HL-60 (cell line): ENCODE data around the gene INPP5E.

Source experiments
- GABPA ChIP-seq: IDR thresholded peaks from 2 replicates; pipeline ENCODE4 v1.6.1; 2012; ENCODE audit warnings: low read depth
- TF ChIP-seq, protein P1 (sequence below): IDR thresholded peaks from one replicate; pipeline ENCODE4 v1.5.1; 2011; ENCODE audit warnings: low read length, control low read depth, inconsistent platforms; ENCODE audit not compliant: insufficient read depth

DNA sequence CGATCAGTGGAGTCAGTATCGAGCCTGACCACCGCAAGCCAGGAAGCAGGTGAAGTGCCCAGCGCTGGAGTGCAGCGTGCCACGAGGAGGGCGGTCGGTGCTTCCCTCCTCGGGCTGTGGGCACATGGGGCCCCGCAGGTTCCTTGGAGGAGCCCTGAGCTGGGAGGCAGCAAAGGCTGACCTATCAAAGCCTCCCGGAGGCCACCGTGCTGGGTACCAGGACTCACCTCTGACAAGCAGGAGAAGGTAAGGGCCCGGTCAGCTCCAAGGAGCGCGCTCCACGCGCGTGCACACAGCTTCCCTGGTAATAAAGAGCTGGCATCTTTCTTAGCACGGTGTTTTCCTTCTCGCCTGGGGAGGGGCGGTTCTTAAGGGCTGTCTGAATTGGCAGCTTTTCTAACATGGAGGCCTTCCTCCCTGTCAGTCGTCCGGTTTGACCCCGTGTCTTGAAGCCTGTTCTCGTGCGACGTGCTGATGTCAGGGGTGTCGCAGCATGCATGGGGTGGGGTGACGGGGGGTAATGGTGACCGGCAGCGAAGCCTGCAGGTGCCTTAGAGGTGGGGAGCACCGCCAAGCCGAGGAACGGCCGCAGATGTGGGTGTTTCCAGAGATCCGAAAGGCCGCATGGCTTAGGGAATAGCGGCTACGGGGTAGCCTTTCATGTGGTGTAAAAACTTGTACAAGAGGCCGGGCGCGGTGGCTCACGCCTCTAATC, 16.1 kb downstream of the INPP5E start:
- TF ChIP-seq, protein P1, sequence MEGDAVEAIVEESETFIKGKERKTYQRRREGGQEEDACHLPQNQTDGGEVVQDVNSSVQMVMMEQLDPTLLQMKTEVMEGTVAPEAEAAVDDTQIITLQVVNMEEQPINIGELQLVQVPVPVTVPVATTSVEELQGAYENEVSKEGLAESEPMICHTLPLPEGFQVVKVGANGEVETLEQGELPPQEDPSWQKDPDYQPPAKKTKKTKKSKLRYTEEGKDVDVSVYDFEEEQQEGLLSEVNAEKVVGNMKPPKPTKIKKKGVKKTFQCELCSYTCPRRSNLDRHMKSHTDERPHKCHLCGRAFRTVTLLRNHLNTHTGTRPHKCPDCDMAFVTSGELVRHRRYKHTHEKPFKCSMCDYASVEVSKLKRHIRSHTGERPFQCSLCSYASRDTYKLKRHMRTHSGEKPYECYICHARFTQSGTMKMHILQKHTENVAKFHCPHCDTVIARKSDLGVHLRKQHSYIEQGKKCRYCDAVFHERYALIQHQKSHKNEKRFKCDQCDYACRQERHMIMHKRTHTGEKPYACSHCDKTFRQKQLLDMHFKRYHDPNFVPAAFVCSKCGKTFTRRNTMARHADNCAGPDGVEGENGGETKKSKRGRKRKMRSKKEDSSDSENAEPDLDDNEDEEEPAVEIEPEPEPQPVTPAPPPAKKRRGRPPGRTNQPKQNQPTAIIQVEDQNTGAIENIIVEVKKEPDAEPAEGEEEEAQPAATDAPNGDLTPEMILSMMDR = no peak
- no peak for TF ChIP-seq GABPA
